GM19035 (cell line): ENCODE data around the gene ETNK2.

Source experiments
- ATAC-seq: cut with Tn5 transposase; IDR thresholded peaks from one replicate; pipeline ENCODE4 v1.9.1; 2021; ENCODE audit not compliant: unreplicated experiment

ETNK2 gene

DNA sequence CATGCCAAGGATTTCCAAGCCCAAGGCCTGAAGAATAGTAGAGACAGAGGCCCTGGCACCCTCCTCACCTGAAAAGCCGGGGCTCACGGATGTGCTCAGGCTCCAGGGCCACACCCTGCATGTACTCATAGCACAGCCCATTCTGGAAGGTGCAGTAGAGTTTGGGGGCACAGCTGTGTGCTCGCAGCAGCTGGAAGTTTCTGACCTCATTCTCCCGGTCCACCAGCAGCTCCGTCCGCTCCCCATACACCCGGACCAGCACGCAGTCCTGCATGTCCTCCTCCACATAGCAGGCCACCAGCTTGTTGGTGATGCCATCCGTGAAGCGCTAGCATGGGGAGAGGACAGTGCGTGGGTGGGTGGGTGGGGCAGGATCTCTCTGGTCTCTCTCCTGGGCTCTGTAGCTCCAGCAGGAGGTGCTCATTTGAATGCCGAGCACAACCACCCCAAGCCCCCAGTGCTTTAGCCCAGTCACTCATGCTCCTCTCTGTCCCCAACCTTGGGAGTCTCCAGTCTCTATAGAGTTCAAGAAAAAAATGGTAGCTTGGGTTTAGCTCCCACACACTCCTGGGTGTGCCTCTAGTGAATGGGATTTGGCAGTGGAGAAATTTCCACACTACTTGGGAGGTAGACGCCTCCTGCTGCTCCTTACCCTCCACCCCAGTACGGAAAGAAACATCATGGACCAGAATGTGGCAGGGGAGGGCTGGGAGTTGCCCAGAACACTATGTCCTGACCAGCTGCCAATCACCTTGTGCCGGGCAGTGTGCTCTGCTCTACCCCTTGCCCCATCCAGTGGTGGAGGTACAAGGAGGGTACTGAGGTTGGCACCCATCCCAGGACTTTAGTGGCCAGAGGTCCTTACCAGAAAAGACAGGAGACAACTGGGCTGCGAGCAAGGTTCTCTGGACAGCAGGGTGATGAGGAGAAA lies 1.9 kb downstream of the ETNK2 start:
- no peak for ATAC-seq

DNA sequence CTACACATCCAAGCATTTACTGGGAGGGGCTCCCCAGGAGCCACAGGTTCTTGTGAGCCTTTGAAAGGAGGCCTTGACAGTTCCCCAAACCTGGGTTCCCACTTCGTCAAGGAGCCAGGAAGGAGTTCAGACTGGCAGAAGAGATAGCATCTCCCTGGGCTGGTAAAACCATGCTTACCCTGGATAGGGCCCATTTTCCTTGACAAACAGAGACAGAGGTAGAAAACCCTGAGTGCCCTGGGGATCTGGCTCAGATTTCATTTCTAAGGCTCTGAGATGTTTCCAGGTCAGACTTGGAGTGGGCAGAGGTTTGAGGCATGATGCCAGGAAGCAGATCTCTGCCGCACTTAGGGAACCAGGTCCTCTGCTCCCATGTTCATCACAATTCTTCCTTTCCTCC lies 2.7 kb downstream of the ETNK2 start:
- ATAC-seq: no peak

DNA sequence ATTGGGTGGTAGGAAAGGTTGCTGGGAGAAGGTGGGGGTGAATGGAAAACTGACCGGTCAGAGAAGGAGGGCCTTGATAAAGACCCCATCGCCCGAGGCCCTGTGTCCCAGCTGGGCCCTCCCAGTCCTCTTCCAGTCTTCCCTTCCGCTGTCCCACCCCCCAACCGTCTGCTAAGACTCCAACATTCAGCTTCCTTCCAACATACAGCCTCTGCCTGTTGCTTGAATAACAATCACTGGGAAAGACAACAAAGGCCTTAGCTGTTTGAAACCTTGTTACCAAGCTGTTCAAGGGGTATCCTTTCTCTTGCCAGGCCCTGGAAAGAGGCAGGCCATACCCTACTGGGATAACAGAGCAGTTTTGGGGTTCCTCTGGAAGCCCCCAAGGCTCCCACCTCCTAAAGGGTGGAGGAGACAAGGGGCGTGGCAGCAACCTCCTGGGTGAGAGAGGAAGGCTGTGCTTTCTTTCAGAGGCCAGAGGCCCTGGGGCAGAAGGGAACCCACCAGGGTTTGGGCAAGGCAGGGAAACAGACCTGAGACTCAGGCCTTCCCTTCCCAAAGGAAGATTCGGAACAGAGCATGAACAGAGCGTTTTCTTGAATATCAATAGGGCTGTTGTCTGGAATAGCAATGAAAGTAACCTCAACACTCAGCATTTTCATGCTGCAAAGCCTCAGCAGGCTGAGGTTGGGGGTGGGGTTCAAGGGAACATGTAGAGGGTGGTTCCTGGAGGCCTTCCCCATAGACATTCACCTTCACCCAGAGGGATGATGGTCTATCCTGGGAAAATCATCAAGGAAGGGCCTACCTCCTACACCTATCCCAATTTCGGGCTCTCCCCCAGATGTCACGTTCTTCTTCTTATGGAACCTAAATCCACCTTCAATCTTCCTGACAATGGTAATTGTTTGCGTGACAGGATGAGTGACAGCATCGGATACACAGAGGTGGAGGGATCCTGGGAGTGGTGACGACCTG lies 4.1 kb downstream of the ETNK2 start:
- no peak for ATAC-seq

DNA sequence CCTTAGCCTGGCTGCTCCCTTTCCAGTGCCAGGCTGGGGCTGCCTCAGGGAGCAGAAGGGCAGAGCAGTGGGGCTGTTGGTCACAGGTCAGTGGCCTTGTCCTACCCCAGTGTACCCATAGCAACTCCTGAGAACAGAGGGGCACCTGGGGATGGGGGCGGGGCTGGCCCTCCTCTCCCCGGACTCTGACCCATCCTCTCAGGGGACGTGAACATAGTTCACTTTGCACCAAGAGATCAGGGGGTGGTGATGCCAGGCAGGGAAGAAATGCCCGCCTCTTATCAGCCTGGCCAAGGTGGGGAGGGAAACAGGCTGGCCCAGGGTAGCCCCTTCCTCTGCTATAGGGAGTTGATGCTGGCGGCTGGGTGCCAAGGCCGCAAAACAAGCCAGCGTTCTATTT lies 4.9 kb downstream of the ETNK2 start:
- ATAC-seq: no peak

DNA sequence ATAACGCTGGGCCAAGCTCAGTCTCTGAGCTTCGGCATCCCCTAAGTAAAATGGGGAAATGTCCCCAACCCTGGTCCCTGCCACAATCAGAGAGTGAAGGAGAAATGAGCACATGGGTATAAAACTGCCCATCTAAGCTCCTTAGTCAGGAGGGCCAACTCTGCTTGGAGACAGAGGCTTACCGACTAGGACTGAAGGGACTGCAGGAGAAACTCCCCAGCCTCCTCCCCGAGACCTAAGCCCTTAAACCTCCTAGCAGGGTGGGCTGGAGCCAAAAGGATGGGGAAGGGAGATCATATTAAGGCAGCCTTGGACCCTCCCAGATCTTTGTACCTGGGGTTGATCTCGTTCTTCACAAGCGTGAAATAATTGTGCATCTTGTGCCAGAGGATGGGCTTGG lies 5.5 kb downstream of the ETNK2 start:
- no peak for ATAC-seq

DNA sequence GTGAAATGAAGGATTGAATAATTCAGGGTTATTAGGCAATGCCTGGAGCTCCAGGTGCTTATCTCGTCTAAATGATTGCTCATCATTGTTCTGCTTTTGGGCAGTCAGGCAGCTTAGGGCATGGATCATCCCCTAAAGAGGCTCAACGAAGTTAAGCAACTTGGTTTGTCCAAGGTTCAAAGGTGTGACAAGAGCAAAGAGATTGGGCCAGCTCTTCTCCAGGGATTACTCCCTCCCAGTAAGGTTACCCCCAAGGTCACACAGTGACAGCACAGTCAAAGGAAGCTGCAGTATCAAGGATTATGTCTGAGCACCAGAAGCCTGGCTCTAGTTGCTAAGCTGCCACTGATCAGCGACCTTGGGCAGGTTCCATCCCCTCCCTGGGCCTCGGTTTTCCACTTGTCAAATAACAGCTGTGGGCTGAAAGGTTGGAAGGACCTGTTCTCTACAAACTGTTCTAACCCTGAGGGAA lies 6.8 kb downstream of the ETNK2 start:
- no peak for ATAC-seq

DNA sequence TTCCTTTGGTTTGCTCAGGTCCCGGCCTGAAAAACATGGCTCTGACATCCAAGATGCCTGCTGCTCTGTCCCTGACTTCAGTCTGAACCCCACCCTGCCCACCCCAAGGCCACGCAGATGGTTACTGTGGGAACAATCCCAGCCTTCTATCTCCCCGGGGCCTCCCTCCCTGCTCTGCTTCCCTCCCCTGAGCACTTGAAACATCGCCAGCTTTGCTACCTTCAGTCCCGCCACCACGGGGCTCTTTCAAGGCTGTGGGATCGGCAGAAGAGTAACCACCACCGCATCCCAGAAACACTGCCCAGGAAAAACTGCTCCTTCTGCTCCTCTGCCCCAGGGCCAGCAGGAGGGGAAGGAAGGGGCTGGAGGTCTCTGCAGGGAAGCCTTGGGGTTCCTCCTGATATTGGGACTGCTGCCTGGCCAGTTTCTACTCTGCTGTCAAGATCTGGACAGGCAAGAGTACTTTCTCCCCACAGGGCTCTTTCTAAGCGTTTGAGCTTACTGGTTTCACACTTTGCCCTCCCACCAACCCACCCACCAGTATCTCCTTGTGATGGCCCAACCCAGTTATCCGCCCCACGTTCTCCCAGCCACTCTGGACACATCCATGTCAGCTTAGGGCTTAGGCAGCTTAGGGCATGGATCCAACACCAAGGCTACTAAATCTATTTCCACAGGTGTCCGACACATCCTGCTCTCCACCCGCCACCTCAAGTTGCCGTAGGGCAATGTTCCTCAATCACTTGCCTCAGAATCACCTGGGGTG lies 8.4 kb downstream of the ETNK2 start:
- ATAC-seq: no peak

DNA sequence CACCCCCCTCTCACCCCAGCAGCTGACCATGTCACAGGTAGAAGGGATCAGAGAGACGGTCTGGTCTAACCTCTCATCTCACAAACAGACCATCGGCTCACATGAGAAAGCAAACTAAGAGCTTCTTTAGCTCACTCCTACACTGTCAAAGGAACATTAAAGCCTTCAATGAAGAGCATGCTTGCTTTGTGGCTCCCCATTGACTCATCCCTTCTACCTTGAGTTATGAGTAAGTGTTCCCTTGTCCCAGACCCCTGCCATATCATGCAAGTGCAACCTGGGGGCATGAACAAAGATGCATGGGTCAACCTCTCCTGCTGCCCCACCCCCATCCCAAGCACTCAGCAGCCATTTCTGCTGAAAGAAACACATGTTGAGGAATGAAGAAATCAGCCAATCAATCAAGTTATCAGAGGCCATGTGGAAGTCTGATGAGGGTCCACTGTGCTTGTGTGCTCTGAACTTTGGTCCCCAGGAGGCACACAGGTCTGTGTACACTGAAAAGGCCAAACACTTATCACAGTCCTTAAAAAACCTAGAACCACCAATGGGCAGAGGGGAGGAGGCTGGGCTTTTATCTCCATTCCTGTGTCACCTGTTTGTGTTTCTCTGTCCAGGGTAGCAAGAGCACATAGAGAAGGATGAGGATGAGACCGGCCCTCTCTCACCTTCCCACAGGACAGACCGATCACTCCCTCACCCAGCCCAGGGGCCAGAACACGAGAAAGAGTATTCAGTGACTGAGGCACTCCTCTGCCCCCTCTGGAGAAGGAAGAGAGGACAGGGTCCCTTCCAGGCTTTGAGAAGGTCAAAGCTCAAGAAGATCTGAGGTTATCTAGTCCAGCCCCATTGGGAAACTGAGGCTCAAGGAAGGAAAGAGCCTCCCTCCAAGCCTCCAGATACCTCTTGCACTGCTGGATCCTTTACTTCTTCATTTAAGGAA lies 9.5 kb downstream of the ETNK2 start:
- ATAC-seq: no peak

DNA sequence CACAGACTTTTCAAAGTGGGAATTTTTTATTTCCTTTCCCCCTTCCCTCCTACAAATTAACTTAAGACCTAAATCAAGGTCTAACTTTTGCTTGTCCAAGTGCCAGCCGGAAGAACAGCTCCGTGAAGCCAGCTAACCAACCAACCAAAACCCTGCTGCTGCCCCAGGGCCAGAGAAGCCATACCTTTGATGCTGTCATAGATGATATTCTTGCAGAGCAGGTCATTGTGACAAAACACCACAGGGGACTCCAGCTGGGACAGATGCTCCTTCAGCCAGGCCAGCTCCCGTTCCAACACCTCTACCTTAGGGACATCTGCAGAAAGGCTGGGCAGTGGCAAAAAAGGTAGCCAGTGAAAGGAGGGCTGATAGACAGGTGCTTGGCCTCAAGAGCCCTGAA lies 10.7 kb downstream of the ETNK2 start:
- ATAC-seq: no peak

DNA sequence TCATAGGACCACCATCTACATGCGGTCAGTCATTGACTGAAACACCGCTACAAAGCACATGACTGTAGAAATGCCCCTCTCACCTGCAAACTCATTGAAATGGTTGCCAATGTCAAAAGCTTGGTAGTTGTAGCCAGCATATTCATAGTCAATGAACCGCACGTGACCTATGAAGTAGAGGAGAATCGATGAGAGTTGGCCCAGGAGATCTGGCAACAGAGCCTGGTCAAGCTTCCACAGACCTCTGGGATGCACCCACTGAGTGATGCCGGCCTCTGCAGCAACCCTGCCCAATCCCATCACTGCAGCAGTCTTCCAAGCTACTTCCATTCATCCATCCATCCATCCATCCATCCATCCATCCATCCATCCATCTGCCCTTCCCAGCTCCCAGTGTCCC lies 11.9 kb downstream of the ETNK2 start:
- ATAC-seq: no peak

DNA sequence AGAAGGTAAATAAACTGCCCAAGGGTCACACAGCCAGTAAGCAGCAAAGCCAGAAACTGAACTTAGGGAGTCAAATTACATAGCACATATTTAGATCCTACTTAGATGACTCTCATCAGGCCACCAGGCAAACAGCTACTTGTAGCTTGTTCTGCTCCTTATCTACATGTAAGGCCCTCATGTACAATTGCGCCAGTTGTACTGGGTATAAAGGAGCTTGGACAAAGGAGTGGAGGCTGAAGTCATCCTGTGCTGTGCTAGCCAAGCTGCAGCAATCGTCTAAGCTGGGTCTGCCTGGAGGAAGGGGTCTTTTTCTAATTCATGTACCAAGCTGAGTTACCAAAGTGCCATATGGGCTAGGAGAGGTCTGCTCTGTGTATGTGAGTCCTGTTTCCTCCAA lies 12.8 kb downstream of the ETNK2 start:
- ATAC-seq: no peak

DNA sequence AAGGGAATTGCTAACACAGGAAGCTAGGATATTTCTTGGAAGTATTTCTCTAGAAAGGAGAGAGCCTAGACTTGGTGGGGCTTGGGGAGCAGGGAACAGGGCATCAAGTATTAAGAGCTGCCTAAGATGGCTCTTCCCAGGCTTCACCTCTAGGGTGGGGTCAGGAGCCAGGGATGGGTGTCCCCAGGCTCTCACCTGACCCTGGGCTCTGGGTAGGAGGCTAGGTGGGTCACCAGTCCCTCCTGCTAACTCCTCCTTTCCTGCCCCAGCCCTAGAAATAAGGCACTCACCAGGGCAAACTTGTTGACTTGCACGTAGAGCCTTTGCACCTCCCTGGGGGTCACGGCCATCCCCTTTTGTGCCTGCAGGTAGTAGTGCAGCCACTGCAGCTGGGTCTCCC lies 15.0 kb downstream of the ETNK2 start:
- ATAC-seq: no peak

DNA sequence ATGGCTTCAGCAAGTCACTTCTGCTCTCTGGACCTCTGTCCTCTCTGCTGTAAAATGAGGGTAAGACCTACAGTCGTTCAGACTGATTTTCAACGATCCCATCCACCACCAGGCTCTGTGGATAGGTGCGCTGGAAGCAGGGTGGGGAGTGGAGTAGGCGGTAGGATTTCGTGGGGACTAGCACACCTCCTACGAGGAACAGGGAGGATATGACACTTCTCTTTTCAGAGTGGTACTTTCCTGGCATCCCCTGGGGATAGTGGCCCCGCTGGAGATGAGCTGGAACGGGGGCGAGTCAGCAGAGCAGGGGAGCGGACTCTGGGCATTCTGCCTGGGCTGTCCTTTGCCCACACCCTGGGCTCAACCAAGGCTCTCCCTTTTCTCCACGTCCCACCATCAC lies 17.7 kb downstream of the ETNK2 start:
- ATAC-seq: no peak

DNA sequence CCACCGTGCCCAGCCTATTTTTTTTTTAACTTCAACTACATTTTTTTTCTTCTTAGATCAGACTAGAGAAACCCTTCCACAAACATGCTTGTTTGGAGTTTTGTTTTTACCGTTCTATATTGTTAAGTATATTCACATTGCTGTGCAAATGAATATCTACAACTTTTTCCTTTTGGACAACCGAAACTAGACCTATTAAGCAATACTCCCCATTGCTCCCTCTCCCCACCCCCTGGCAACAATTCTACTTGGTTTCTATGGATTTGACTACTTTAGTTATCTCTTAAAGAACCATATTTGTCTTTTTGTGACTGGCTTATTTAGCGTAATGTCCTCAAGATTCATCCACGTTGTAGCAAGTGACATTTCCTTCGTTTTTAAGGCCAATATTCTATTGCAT lies 19.1 kb downstream of the ETNK2 start:
- ATAC-seq: no peak

DNA sequence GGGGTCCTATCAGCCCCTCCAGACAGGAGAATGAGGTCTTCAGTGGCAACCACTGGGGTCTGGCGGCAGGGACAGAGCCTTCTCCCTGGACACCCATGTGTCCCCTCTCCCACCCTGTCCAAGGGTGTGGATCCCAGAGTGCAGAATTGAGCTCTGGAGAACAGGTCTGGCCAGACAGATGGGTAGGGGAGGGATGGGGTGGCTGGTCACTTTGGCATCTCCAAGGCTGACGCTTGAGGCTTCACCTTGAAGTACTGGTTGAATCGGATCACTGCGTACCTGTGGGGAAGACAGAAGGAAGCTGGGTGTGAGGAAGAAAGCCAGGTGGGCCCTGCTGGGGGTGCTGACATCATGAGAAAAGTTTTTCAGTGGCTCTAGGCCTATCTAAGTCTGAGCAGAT lies 19.9 kb downstream of the ETNK2 start:
- ATAC-seq: no peak

DNA sequence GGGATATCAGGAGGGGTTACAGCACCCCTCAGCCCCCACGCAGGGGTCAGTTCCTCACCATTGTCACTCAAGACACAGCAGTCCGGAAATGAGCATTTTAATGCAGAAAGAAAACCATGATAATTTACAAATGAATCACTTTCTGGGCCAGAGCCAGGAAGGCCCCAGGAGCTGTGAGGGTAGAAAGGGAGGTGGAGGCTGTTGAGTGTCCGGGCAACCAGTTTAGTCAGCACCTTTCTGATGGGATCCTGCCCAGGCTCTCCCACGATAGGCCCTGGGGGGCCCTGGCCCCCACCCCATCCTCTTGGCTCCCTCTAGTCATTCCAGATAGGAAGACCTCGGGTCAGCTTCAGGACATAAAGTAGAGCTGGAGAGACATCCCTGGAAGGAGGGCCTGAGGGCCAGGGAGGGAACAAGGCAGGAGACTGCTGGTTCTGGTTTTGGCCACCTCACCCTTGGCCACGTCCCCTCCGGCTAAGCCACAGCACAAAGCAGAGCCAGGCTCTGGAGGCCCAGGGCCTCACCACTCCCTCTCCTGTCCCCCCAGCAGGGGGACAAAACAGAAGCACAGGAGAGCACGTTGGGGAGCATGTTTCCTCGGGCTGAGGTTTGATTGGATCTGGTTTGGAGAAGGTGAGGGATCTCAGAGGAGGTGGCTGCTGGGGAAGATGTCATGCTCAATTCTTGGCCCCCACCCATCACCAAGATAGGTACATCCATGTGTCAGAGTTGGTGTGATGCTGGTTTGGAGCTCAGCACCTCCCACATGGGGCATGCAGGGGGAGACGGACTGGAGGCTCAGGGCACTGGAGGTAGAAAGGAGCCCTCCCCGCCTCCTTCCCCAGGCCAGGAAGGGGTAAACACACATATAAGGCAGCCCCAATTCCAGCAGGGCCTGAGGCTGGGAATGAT lies 20.6 kb downstream of the ETNK2 start:
- ATAC-seq: no peak

DNA sequence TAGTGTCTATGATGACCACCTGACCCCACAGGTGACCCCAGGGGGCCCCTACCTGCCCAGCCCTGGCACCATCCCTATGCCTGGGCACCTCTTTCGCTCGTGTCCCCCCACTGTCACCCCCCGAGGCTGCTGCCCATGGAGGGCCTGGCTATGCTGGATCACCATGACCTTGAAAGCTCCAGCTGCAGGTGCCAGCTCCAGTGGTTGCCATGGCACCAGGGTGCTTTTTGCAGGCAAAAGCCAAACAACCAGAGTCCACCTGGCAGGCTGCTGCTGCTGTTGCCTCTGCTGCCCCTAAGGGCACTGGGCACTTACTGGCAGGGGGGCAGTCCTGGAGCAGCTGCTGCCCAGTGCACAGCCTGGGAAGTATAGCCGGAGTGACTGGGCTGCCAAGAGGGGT lies 21.7 kb downstream of the ETNK2 start:
- no peak for ATAC-seq

DNA sequence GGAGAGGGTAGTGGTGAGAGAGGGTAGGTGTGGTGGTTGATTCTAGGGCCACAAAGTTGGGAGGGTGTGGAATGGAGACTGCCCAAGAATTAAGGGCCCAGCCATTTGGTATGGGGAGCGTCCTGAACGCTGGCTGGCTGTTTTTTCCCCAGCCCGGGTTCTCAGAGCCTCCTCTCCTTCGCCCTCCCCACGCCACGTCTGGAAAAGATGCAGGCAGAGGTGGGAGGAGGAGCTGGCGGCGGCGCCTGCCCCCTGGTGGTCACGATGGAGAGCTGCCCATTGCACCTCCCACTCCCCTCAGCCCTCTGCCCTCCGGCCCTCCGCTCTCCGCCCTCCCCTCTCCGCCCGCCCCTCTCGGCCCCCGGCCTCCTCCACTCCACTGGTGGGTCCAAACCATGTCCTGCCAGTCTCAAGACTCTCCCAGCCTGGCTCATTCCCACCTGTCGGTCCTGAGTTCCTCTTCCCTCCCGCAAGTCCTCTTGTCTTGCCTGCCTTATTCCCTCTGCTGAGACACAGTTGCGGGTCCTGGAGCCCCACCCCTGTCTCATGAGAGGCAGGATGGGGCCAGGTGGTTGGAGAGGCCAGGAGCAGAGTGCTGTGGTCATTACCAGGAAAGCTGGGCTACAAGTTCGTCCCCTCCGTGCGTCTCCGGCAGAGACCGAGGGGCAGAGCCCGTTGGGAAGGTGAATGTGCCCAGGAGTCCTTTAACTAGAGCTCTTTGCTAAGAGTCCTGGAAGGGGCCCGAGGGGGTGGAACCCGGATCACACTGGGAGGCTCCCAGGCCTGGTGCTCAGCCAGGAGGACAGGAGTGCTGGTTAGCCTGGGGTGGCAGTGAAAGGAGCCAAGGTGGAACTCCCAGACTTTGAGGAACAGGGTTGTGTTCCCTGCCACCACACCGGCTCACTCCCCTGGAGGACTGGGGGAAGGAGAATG lies 22.6 kb downstream of the ETNK2 start:
- no peak for ATAC-seq
